SU-DHL-6 (cell line): ENCODE data around the gene NUDT2.

Experiments used
- H2AFZ ChIP-seq: fragments of 200-600 bp; sonication (generic); 2 replicates; pipeline ENCODE4 v1.6.1; 2014; ENCODE audit warnings: low read depth, mild to moderate bottlenecking, moderate library complexity, mixed read lengths, antibody characterized with exemption, low read length; ENCODE audit not compliant: severe bottlenecking
- H3F3A ChIP-seq: fragments of 200-600 bp; shearing (Covaris generic); 2 replicates; pipeline ENCODE4 v1.6.0; 2016; ENCODE audit warnings: antibody characterized with exemption, mild to moderate bottlenecking; ENCODE audit not compliant: insufficient read depth
- H3K27ac ChIP-seq: fragments of 200-600 bp; sonication (generic); 2 replicates; pipeline ENCODE4 v1.5.1; 2016; ENCODE audit warnings: low read depth, mild to moderate bottlenecking, low read length, moderate library complexity, mixed read lengths
- H3K27me3 ChIP-seq: fragments of 200-600 bp; sonication (generic), shearing (Covaris generic); 2 replicates; pipeline ENCODE4 v1.6.0; 2014; ENCODE audit warnings: mild to moderate bottlenecking, low read length
- H3K36me3 ChIP-seq: fragments of 200-600 bp; sonication (generic); 2 replicates; pipeline ENCODE4 v1.6.1; 2014; ENCODE audit warnings: mild to moderate bottlenecking, low read length, mixed read lengths
- H3K4me2 ChIP-seq: fragments of 300-600, 200-600 bp; shearing (Covaris generic), sonication (generic); 2 replicates; pipeline ENCODE4 v1.6.0; 2014; ENCODE audit warnings: low read length, low read depth, mild to moderate bottlenecking; ENCODE audit not compliant: poor library complexity, severe bottlenecking
- H3K4me3 ChIP-seq: fragments of 200-600 bp; sonication (generic); 2 replicates; pipeline ENCODE4 v1.5.1; 2014; ENCODE audit warnings: antibody characterized with exemption, low read length, mild to moderate bottlenecking, mixed read lengths; ENCODE audit not compliant: insufficient read depth, poor library complexity, severe bottlenecking
- H3K79me2 ChIP-seq: fragments of 200-600 bp; sonication (generic); 2 replicates; pipeline ENCODE4 v1.6.1; 2014; ENCODE audit warnings: mild to moderate bottlenecking, low read length, moderate library complexity; ENCODE audit not compliant: insufficient read depth
- H3K9ac ChIP-seq: fragments of 200-600 bp; sonication (generic); 2 replicates; pipeline ENCODE4 v1.7.0; 2014; ENCODE audit warnings: mild to moderate bottlenecking, low read length
- H3K9me2 ChIP-seq: fragments of 200-600 bp; sonication (generic); replicated peaks from 2 replicates; pipeline ENCODE4 v1.6.1; 2014; ENCODE audit warnings: low read length; ENCODE audit not compliant: insufficient read depth
- H3K9me3 ChIP-seq: fragments of 200-600 bp; sonication (generic); 2 replicates; pipeline ENCODE4 v1.6.1; 2014; ENCODE audit warnings: low read length, mixed read lengths; ENCODE audit not compliant: insufficient read depth
- H4K20me1 ChIP-seq: fragments of 200-600 bp; sonication (generic); 2 replicates; pipeline ENCODE4 v1.6.1; 2014; ENCODE audit warnings: low read depth, mild to moderate bottlenecking, antibody characterized with exemption, low read length, moderate library complexity, mixed read lengths
- CTCF ChIP-seq: fragments of 200-600 bp; sonication (generic); IDR thresholded peaks from one replicate; pipeline ENCODE4 v1.5.1; 2017; ENCODE audit warnings: antibody characterized with exemption, mild to moderate bottlenecking, low read length, moderate library complexity; ENCODE audit not compliant: insufficient read depth, poor library complexity, severe bottlenecking
- EZH2phosphoT487 ChIP-seq: fragments of 200-600 bp; sonication (generic), shearing (Covaris generic); conservative IDR thresholded peaks from 2 replicates; pipeline ENCODE4 v1.6.1; 2018; ENCODE audit warnings: mild to moderate bottlenecking, antibody characterized with exemption, low read length, moderate library complexity, mixed read lengths

Gene NUDT2

DNA sequence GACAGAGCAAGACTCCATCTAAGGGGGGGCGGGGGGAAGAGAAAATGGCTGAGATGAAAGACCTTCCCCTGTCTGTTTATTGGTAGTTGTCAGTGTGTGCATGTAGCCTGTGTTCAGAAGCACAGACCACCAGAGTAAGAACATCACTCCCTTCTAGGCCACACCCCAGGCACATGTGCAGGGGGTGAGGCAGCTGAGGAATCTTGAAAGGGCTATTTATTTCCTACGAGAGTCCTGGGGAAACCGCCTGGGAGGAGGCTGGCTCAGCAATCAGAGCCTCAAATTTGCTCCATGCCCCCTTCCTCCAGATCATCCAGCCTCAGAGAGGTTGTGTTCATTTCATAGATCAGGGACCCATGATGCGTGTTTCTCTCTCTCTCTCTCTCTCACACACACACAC, 40.3 kb downstream of the NUDT2 start:
- Histone ChIP-seq H3K4me2 (no peak overlapping the region), H3K9ac (no peak overlapping the region), H4K20me1 (no peaks in the 10 kb centered on the region), H3F3A (no peaks in the 10 kb centered on the region), H3K9me2 (no peaks in the 10 kb centered on the region), H3K79me2 (no peaks in the 10 kb centered on the region), H2AFZ (no peak overlapping the region), H3K27me3 (no peaks in the 10 kb centered on the region), H3K27ac (no peak overlapping the region), H3K4me3 (no peak overlapping the region), H3K36me3 (no peaks in the 10 kb centered on the region), H3K9me3 (peaks cover 7% of the 10 kb centered on the region; the same call in 1 of the 2 replicates)
- TF ChIP-seq EZH2phosphoT487 (no peak), CTCF (no peak)

- Histone ChIP-seq H3K9me2 (no peaks in the 10 kb centered on the region), H2AFZ (no peak overlapping the region), H3K9ac (no peak overlapping the region), H3F3A (peaks cover 3% of the 10 kb centered on the region; the same call in 1 of the 2 replicates), H3K36me3 (no peaks in the 10 kb centered on the region), H3K9me3 (peaks cover 7% of the 10 kb centered on the region; the same call in 1 of the 2 replicates), H3K27ac (no peak overlapping the region), H3K4me2 (no peak overlapping the region), H3K27me3 (no peaks in the 10 kb centered on the region), H3K4me3 (no peak overlapping the region), H4K20me1 (no peaks in the 10 kb centered on the region), H3K79me2 (no peaks in the 10 kb centered on the region)
- no peak for TF ChIP-seq EZH2phosphoT487
- no peak for TF ChIP-seq CTCF
Observed at GRCh38 chr9:34370335-34370969, 41.1 kb downstream of the NUDT2 start.

GRCh38 chr9:34370970-34371880, 41.9 kb downstream of the NUDT2 start:
- Histone ChIP-seq H3K9ac (no peak overlapping the region), H2AFZ (no peak overlapping the region), H3K9me3 (peaks cover 7% of the 10 kb centered on the region; the same call in 1 of the 2 replicates), H3K4me3 (no peak overlapping the region), H3F3A (peaks cover 9% of the 10 kb centered on the region; the same call in 1 of the 2 replicates), H4K20me1 (no peaks in the 10 kb centered on the region), H3K27me3 (no peaks in the 10 kb centered on the region), H3K27ac (no peak overlapping the region), H3K9me2 (no peaks in the 10 kb centered on the region), H3K4me2 (no peak overlapping the region), H3K36me3 (no peaks in the 10 kb centered on the region), H3K79me2 (no peaks in the 10 kb centered on the region)
- TF ChIP-seq CTCF = no peak
- TF ChIP-seq EZH2phosphoT487 = no peak
